ENCODE measurements around the gene AMBP. TPM values are rescaled to one million over a fixed set of nuclear protein-coding genes. Genes with fewer than 3 reads are reported as not detected.

The AMBP gene
- total RNA-seq, 1 donor from 2014 or later: not detected

- Mint-ChIP-seq H3K27me3 (ENCODE audit: insufficient read depth, low read depth) (peaks cover 7% of the 10 kb centered on the region), H3K36me3 (no peaks in the 10 kb centered on the region), H3K4me3 (no peak overlapping the region), H3K9me3 (peaks cover 2% of the 10 kb centered on the region), H3K27ac (no peak overlapping the region), H3K4me1 (peaks cover 4% of the 10 kb centered on the region)
- Histone ChIP-seq H3K9ac (no peak overlapping the region), H3K36me3 (no peaks in the 10 kb centered on the region), H3K79me2 (ENCODE audit: low read depth) (no peaks in the 10 kb centered on the region), H3K27me3 (no peaks in the 10 kb centered on the region), H2AFZ (replicated peaks) (no peak overlapping the region), H3K4me1 (no peaks in the 10 kb centered on the region), H3K4me3 (no peak overlapping the region), H3K9me3 (ENCODE audit: low read depth) (no peaks in the 10 kb centered on the region), H3K27ac (no peak overlapping the region), H3F3A (ENCODE audit: low read depth) (no peaks in the 10 kb centered on the region), H3K4me2 (no peak overlapping the region), H4K20me1 (ENCODE audit: low read depth) (no peaks in the 10 kb centered on the region)
- no peak for DNase-seq (ENCODE audit: low spot score)
- TF ChIP-seq EZH2 (IDR thresholded peaks at IDR 0.05) (no peak), EZH2phosphoT487 (IDR thresholded peaks at IDR 0.05) (no peak), CTCF (IDR thresholded peaks at IDR 0.05) (no peak)
These were observed 12.8 kb downstream of the AMBP start for GRCh38 chr9:114065304-114065703.

- Histone ChIP-seq H3K4me3 (no peak overlapping the region), H3K27me3 (no peaks in the 10 kb centered on the region), H3K36me3 (no peaks in the 10 kb centered on the region), H3K27ac (no peak overlapping the region), H3F3A (ENCODE audit: low read depth) (no peaks in the 10 kb centered on the region), H3K79me2 (ENCODE audit: low read depth) (no peaks in the 10 kb centered on the region), H3K9me3 (ENCODE audit: low read depth) (no peaks in the 10 kb centered on the region), H3K9ac (no peak overlapping the region), H3K4me2 (no peak overlapping the region), H3K4me1 (no peaks in the 10 kb centered on the region), H4K20me1 (ENCODE audit: low read depth) (no peaks in the 10 kb centered on the region), H2AFZ (replicated peaks) (no peak overlapping the region)
- no peak for DNase-seq (ENCODE audit: low spot score)
- Mint-ChIP-seq H3K4me1 (peaks cover 19% of the 10 kb centered on the region), H3K27me3 (ENCODE audit: insufficient read depth, low read depth) (peaks cover 9% of the 10 kb centered on the region), H3K36me3 (peaks cover 8% of the 10 kb centered on the region), H3K27ac (no peak overlapping the region), H3K4me3 (no peak overlapping the region), H3K9me3 (peaks cover 2% of the 10 kb centered on the region)
- no peak for TF ChIP-seq EZH2 (IDR thresholded peaks at IDR 0.05)
- TF ChIP-seq CTCF (IDR thresholded peaks at IDR 0.05): no peak
- no peak for TF ChIP-seq EZH2phosphoT487 (IDR thresholded peaks at IDR 0.05)
These were observed 16.1 kb downstream of the AMBP start for GRCh38 chr9:114061830-114062474.

GRCh38 chr9:114061292-114061691 lies 16.8 kb downstream of the AMBP start:
- H3K9me3 Mint-ChIP-seq: no peaks in the 10 kb centered on the region
- no peaks in the 10 kb centered on the region for H3K79me2 ChIP-seq (ENCODE audit: low read depth)
- H3K4me2 ChIP-seq: no peak overlapping the region
- no peak for DNase-seq (ENCODE audit: low spot score)
- no peak overlapping the region for H3K9ac ChIP-seq
- no peak overlapping the region for H3K4me3 ChIP-seq
- H3K36me3 Mint-ChIP-seq: peaks cover 12% of the 10 kb centered on the region
- H3K27me3 ChIP-seq: no peaks in the 10 kb centered on the region
- no peaks in the 10 kb centered on the region for H3F3A ChIP-seq (ENCODE audit: low read depth)
- H3K27ac ChIP-seq: no peak overlapping the region
- H4K20me1 ChIP-seq (ENCODE audit: low read depth): no peaks in the 10 kb centered on the region
- TF ChIP-seq EZH2 (IDR thresholded peaks at IDR 0.05) (no peak), CTCF (IDR thresholded peaks at IDR 0.05) (no peak), EZH2phosphoT487 (IDR thresholded peaks at IDR 0.05) (no peak)
- H3K4me3 Mint-ChIP-seq: no peak overlapping the region
- H3K4me1 ChIP-seq: no peaks in the 10 kb centered on the region
- H3K4me1 Mint-ChIP-seq: peaks cover 19% of the 10 kb centered on the region
- no peak overlapping the region for H2AFZ ChIP-seq (replicated peaks)
- no peaks in the 10 kb centered on the region for H3K36me3 ChIP-seq
- peaks cover 13% of the 10 kb centered on the region for H3K27me3 Mint-ChIP-seq (ENCODE audit: insufficient read depth, low read depth)
- H3K9me3 ChIP-seq (ENCODE audit: low read depth): no peaks in the 10 kb centered on the region
- no peak overlapping the region for H3K27ac Mint-ChIP-seq

Data from neural progenitor cell (in vitro differentiated cells).